GM12891 (cell line): ENCODE data around the gene TSHR.

Experiments used
- POLR2A ChIP-seq: IDR thresholded peaks from 2 replicates; pipeline ENCODE4 v1.6.1; 2011; ENCODE audit warnings: low read depth, low read length, control low read depth
- POLR2AphosphoS5 ChIP-seq: IDR thresholded peaks from 2 replicates; pipeline ENCODE4 v1.6.1; 2011; ENCODE audit warnings: low read depth, low read length, control low read depth
- TAF1 ChIP-seq: IDR thresholded peaks from 2 replicates; pipeline ENCODE4 v1.6.1; 2011; ENCODE audit warnings: low read depth, low read length, control low read depth

- TF ChIP-seq POLR2AphosphoS5: no peak
- TF ChIP-seq POLR2A: no peak
- TF ChIP-seq TAF1: no peak
These were observed 107.4 kb downstream of the TSHR start for GRCh38 chr14:81062816-81063215.
